HEK293 (cell line): ENCODE results near the gene DCAF5.

ENCODE experiments used
- BCL11B ChIP-seq: fragments of 450-650 bp; formaldehyde crosslinking; IDR thresholded peaks from 2 replicates; pipeline ENCODE4 v1.5.1; 2016; ENCODE audit warnings: low read depth, missing biosample characterization, missing genetic modification characterization
- HOXA7 ChIP-seq: sonication (generic); formaldehyde crosslinking; IDR thresholded peaks from 2 replicates; pipeline ENCODE4 v1.8.1; 2022; ENCODE audit warnings: missing genetic modification reagents, borderline replicate concordance
- MYNN ChIP-seq: fragments of 450-650 bp; formaldehyde crosslinking; IDR thresholded peaks from 2 replicates; pipeline ENCODE4 v1.5.1; 2016; ENCODE audit warnings: missing biosample characterization, missing genetic modification characterization, borderline replicate concordance
- YY1 ChIP-seq: fragments of 450-650 bp; formaldehyde crosslinking; IDR thresholded peaks from 2 replicates; pipeline ENCODE4 v1.5.1; 2018; ENCODE audit warnings: missing biosample characterization, missing genetic modification characterization
- ZNF121 ChIP-seq: fragments of 450-650 bp; formaldehyde crosslinking; IDR thresholded peaks from 2 replicates; pipeline ENCODE4 v1.5.1; 2016; ENCODE audit warnings: missing biosample characterization, missing genetic modification characterization
- ZNF138 ChIP-seq: fragments of 450-650 bp; formaldehyde crosslinking; IDR thresholded peaks from 2 replicates; pipeline ENCODE4 v1.5.1; 2016; ENCODE audit warnings: missing biosample characterization, missing genetic modification characterization, borderline replicate concordance
- ZNF2 ChIP-seq: fragments of 450-650 bp; formaldehyde crosslinking; IDR thresholded peaks from 2 replicates; pipeline ENCODE4 v1.5.1; 2016; ENCODE audit warnings: missing biosample characterization, missing genetic modification characterization
- ZNF24 ChIP-seq: fragments of 450-650 bp; formaldehyde crosslinking; IDR thresholded peaks from 2 replicates; pipeline ENCODE4 v1.5.1; 2016; ENCODE audit warnings: missing biosample characterization, missing genetic modification characterization
- ZNF785 ChIP-seq: fragments of 450-650 bp; formaldehyde crosslinking; IDR thresholded peaks from 2 replicates; pipeline ENCODE4 v1.5.1; 2016; ENCODE audit warnings: missing biosample characterization, missing genetic modification characterization
- TF ChIP-seq, protein P1 (sequence below): fragments of 450-650 bp; formaldehyde crosslinking; IDR thresholded peaks from 2 replicates; pipeline ENCODE4 v1.5.1; 2016; ENCODE audit warnings: missing biosample characterization, missing genetic modification characterization
- TF ChIP-seq, protein P2 (sequence below): fragments of 450-650 bp; formaldehyde crosslinking; IDR thresholded peaks from 2 replicates; pipeline ENCODE4 v1.5.1; 2016; ENCODE audit warnings: missing biosample characterization, missing genetic modification characterization
- TF ChIP-seq, protein P3 (sequence below): fragments of 450-650 bp; formaldehyde crosslinking; IDR thresholded peaks from 2 replicates; pipeline ENCODE4 v1.5.1; 2017; ENCODE audit warnings: missing biosample characterization, missing genetic modification characterization
- TF ChIP-seq, protein P4 (sequence below): fragments of 450-650 bp; formaldehyde crosslinking; IDR thresholded peaks from 2 replicates; pipeline ENCODE4 v1.5.1; 2016; ENCODE audit warnings: missing biosample characterization, missing genetic modification characterization

DNA sequence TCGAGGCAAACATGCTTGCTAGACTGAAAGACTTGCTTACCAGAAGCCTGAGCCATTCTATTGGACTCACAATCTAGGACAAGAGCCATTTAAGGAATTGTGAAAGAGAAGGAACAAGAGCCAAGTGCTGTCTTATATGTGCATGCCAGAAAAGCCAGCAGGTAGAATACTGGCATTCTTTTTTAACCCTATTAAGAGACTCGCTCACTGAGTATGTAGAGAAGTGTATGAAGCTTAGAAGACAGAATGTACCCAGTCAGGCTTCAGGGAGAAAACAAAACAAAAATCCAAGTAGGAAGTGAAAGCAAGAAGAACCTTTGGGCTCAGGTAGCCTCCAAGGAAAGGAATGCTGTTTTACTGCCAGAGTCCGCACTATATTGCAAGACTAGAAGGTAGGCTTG, 65.9 kb downstream of the DCAF5 start:
- no peak for TF ChIP-seq ZNF2
- no peak for TF ChIP-seq ZNF138 (tag by site-specific recombination)
- TF ChIP-seq YY1 (tag by site-specific recombination) = no peak
- TF ChIP-seq, protein P1, sequence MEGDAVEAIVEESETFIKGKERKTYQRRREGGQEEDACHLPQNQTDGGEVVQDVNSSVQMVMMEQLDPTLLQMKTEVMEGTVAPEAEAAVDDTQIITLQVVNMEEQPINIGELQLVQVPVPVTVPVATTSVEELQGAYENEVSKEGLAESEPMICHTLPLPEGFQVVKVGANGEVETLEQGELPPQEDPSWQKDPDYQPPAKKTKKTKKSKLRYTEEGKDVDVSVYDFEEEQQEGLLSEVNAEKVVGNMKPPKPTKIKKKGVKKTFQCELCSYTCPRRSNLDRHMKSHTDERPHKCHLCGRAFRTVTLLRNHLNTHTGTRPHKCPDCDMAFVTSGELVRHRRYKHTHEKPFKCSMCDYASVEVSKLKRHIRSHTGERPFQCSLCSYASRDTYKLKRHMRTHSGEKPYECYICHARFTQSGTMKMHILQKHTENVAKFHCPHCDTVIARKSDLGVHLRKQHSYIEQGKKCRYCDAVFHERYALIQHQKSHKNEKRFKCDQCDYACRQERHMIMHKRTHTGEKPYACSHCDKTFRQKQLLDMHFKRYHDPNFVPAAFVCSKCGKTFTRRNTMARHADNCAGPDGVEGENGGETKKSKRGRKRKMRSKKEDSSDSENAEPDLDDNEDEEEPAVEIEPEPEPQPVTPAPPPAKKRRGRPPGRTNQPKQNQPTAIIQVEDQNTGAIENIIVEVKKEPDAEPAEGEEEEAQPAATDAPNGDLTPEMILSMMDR (tag by site-specific recombination) = no peak
- TF ChIP-seq ZNF121 = no peak
- TF ChIP-seq, protein P2, sequence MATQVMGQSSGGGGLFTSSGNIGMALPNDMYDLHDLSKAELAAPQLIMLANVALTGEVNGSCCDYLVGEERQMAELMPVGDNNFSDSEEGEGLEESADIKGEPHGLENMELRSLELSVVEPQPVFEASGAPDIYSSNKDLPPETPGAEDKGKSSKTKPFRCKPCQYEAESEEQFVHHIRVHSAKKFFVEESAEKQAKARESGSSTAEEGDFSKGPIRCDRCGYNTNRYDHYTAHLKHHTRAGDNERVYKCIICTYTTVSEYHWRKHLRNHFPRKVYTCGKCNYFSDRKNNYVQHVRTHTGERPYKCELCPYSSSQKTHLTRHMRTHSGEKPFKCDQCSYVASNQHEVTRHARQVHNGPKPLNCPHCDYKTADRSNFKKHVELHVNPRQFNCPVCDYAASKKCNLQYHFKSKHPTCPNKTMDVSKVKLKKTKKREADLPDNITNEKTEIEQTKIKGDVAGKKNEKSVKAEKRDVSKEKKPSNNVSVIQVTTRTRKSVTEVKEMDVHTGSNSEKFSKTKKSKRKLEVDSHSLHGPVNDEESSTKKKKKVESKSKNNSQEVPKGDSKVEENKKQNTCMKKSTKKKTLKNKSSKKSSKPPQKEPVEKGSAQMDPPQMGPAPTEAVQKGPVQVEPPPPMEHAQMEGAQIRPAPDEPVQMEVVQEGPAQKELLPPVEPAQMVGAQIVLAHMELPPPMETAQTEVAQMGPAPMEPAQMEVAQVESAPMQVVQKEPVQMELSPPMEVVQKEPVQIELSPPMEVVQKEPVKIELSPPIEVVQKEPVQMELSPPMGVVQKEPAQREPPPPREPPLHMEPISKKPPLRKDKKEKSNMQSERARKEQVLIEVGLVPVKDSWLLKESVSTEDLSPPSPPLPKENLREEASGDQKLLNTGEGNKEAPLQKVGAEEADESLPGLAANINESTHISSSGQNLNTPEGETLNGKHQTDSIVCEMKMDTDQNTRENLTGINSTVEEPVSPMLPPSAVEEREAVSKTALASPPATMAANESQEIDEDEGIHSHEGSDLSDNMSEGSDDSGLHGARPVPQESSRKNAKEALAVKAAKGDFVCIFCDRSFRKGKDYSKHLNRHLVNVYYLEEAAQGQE (tag by site-specific recombination) = no peak
- TF ChIP-seq BCL11B (tag by site-specific recombination) = no peak
- TF ChIP-seq ZNF785 (tag by site-specific recombination) = no peak
- TF ChIP-seq, protein P3, sequence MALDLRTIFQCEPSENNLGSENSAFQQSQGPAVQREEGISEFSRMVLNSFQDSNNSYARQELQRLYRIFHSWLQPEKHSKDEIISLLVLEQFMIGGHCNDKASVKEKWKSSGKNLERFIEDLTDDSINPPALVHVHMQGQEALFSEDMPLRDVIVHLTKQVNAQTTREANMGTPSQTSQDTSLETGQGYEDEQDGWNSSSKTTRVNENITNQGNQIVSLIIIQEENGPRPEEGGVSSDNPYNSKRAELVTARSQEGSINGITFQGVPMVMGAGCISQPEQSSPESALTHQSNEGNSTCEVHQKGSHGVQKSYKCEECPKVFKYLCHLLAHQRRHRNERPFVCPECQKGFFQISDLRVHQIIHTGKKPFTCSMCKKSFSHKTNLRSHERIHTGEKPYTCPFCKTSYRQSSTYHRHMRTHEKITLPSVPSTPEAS = no peak
- TF ChIP-seq HOXA7 (CRISPR knock-in tag) = no peak
- TF ChIP-seq ZNF24 (tag by site-specific recombination) = no peak
- TF ChIP-seq, protein P4, sequence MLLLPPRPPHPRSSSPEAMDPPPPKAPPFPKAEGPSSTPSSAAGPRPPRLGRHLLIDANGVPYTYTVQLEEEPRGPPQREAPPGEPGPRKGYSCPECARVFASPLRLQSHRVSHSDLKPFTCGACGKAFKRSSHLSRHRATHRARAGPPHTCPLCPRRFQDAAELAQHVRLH (tag by site-specific recombination) = no peak
- TF ChIP-seq MYNN (tag by site-specific recombination) = no peak
